NT2/D1 (cell line): ENCODE results near the gene CALML5.

Experiments used
- DNase-seq: peaks from one replicate; pipeline ENCODE4 v3.0.0-alpha.2; 2011; ENCODE audit warnings: low read depth, low spot score
- H3K27me3 ChIP-seq: 2 replicates; pipeline ENCODE4 v1.6.0; 2011; ENCODE audit warnings: mild to moderate bottlenecking; ENCODE audit not compliant: insufficient read length, insufficient read depth
- H3K36me3 ChIP-seq: 2 replicates; pipeline ENCODE4 v1.6.1; 2011; ENCODE audit warnings: mild to moderate bottlenecking, low read length, mixed read lengths; ENCODE audit not compliant: insufficient read depth, insufficient read length
- H3K4me1 ChIP-seq: 2 replicates; pipeline ENCODE4 v1.5.1; 2011; ENCODE audit not compliant: insufficient read depth, insufficient read length
- H3K4me3 ChIP-seq: 2 replicates; pipeline ENCODE4 v1.5.1; 2011; ENCODE audit warnings: low read depth; ENCODE audit not compliant: insufficient read length
- H3K9ac ChIP-seq: 2 replicates; pipeline ENCODE4 v1.6.0; 2011; ENCODE audit warnings: low read depth; ENCODE audit not compliant: insufficient read length
- H3K9me3 ChIP-seq: 2 replicates; pipeline ENCODE4 v1.5.1; 2011; ENCODE audit warnings: mild to moderate bottlenecking, low read length; ENCODE audit not compliant: insufficient read depth
- SUZ12 ChIP-seq: IDR thresholded peaks from 2 replicates; pipeline ENCODE4 v1.6.1; 2011; ENCODE audit not compliant: insufficient read length, insufficient read depth; ENCODE audit errors: extremely low read depth
- YY1 ChIP-seq: IDR thresholded peaks from 2 replicates; pipeline ENCODE4 v1.6.1; 2011; ENCODE audit not compliant: insufficient read length, insufficient read depth
- ZNF274 ChIP-seq: IDR thresholded peaks from 2 replicates; pipeline ENCODE4 v1.6.1; 2011; ENCODE audit warnings: mild to moderate bottlenecking, low read depth, low read length

CALML5 gene

GRCh38 chr10:5453749-5454489, 45.5 kb downstream of the CALML5 start:
- no peaks in the 10 kb centered on the region for H3K27me3 ChIP-seq
- H3K4me1 ChIP-seq = no peaks in the 10 kb centered on the region
- H3K9ac ChIP-seq = no peak overlapping the region
- no peak for TF ChIP-seq YY1
- TF ChIP-seq SUZ12 = no peak
- TF ChIP-seq ZNF274 = no peak
- H3K36me3 ChIP-seq = peaks cover 80% of the 10 kb centered on the region
- DNase-seq = no peak
- no peak overlapping the region for H3K4me3 ChIP-seq
- no peaks in the 10 kb centered on the region for H3K9me3 ChIP-seq

- peaks cover 57% of the 10 kb centered on the region for H3K36me3 ChIP-seq
- no peak overlapping the region for H3K4me3 ChIP-seq
- no peaks in the 10 kb centered on the region for H3K27me3 ChIP-seq
- H3K4me1 ChIP-seq = no peaks in the 10 kb centered on the region
- no peak overlapping the region for H3K9ac ChIP-seq
- DNase-seq = no peak
- H3K9me3 ChIP-seq = no peaks in the 10 kb centered on the region
- TF ChIP-seq ZNF274 (no peak), SUZ12 (no peak), YY1 (no peak)
These were observed 48.6 kb downstream of the CALML5 start for GRCh38 chr10:5450605-5451384.

GRCh38 chr10:5449823-5450222, 49.5 kb downstream of the CALML5 start:
- H3K9me3 ChIP-seq = no peaks in the 10 kb centered on the region
- no peaks in the 10 kb centered on the region for H3K4me1 ChIP-seq
- TF ChIP-seq ZNF274 = no peak
- TF ChIP-seq YY1 = no peak
- no peak for TF ChIP-seq SUZ12
- no peak overlapping the region for H3K4me3 ChIP-seq
- H3K9ac ChIP-seq = no peak overlapping the region
- no peak for DNase-seq
- H3K27me3 ChIP-seq = no peaks in the 10 kb centered on the region
- peaks cover 48% of the 10 kb centered on the region for H3K36me3 ChIP-seq

- peaks cover 42% of the 10 kb centered on the region for H3K36me3 ChIP-seq
- H3K9ac ChIP-seq = no peak overlapping the region
- TF ChIP-seq ZNF274 (no peak), SUZ12 (no peak), YY1 (no peak)
- H3K4me3 ChIP-seq = no peak overlapping the region
- no peaks in the 10 kb centered on the region for H3K4me1 ChIP-seq
- H3K27me3 ChIP-seq = no peaks in the 10 kb centered on the region
- no peaks in the 10 kb centered on the region for H3K9me3 ChIP-seq
- DNase-seq = no peak
These were observed 50.1 kb downstream of the CALML5 start for GRCh38 chr10:5449227-5449626.
